GM15510 (cell line): ENCODE data around the gene KREMEN2.

Source experiments
- POLR2A ChIP-seq: IDR thresholded peaks from 3 replicates; pipeline ENCODE4 v1.6.1; 2011; ENCODE audit warnings: borderline replicate concordance; ENCODE audit not compliant: insufficient read length; ENCODE audit errors: extremely low read depth

The KREMEN2 gene

DNA sequence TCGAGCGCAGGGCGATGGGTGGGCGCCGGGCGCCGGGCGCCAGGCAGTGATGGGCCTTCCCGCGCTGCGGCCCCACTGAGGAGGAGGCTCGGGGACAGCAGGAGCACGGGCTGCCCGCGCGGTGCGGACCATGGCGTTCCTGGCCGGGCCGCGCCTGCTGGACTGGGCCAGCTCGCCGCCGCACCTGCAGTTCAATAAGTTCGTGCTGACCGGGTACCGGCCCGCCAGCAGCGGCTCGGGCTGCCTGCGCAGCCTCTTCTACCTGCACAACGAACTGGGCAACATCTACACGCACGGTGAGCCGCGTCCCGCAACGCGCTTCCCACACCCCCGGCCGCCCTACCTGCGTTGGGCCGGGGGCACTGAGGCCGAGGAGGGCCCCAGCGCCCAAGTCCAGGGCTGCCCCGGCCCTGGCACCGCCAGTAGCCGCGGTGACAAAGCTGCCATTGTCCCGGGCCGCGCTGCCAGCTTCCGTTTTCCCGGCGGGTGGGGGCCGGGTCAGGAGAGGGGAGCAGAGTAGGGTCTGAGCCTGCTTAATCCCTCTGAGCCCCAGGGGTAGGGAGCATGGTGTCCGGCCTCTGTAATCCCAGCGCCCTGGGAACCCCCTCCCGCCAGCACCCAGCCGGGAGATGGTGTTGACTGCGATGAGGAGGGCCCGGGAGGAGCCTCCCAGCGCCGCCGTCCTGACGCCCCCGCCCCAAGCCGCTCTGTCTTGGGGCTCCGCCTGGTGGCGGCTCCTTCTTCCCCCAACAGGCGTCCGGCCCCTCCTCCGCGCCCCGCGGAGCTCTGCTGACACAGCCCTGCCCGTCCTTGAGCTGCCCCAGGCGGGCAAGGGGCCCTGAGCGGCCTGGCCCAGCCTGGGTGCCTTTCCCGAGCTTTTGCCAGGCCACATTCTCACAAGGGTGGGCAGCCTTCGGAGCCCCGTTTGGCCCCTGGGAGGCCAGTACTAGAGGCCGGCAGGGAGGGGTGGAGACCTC is 5.8 kb downstream of the KREMEN2 start:
- TF ChIP-seq POLR2A: peak; percentile 47

DNA sequence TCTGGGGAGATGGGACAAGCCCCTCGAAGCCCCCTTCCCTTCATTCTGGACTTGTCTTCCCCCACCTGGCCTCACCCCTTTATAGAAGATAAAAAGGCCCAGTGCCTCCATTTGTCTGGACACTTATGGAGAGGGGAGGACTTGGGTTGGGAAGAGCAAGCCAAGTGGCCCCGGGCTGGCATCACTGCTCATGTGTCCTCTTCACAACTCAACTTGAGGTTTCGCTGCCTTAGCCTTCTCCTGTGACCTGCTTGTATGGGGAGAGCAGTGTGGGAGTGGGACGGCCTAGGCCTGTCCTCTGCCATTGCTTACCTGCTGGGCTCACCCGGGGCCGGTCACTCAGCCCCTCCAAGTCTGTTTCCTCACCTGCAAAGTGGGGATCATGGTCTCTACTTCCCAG is 6.5 kb downstream of the KREMEN2 start:
- no peak for TF ChIP-seq POLR2A

DNA sequence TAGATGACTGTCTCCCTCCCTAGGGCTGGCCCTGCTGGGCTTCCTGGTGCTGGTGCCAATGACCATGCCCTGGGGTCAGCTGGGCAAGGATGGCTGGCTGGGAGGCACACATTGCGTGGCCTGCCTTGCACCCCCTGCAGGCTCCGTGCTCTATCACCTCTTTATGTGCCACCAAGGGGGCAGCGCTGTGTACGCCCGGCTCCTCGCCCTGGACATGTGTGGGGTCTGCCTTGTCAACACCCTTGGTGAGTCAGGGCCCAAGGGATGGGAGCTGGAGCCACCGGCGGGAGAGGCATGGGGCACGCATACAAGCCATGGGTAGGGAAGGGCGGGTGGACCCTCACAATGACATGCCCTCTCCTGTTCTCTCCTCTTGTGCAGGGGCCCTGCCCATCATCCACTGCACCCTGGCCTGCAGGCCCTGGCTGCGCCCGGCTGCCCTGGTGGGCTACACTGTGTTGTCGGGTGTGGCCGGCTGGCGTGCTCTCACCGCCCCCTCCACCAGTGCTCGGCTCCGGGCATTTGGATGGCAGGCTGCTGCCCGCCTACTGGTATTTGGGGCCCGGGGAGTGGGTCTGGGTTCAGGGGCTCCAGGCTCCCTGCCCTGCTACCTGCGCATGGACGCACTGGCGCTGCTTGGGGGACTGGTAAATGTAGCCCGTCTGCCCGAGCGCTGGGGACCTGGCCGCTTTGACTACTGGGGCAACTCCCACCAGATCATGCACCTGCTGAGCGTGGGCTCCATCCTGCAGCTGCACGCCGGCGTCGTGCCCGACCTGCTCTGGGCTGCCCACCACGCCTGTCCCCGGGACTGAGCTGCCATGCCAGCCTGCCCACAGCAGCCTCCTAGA is 7.3 kb downstream of the KREMEN2 start:
- peak; percentile 13 for TF ChIP-seq POLR2A

DNA sequence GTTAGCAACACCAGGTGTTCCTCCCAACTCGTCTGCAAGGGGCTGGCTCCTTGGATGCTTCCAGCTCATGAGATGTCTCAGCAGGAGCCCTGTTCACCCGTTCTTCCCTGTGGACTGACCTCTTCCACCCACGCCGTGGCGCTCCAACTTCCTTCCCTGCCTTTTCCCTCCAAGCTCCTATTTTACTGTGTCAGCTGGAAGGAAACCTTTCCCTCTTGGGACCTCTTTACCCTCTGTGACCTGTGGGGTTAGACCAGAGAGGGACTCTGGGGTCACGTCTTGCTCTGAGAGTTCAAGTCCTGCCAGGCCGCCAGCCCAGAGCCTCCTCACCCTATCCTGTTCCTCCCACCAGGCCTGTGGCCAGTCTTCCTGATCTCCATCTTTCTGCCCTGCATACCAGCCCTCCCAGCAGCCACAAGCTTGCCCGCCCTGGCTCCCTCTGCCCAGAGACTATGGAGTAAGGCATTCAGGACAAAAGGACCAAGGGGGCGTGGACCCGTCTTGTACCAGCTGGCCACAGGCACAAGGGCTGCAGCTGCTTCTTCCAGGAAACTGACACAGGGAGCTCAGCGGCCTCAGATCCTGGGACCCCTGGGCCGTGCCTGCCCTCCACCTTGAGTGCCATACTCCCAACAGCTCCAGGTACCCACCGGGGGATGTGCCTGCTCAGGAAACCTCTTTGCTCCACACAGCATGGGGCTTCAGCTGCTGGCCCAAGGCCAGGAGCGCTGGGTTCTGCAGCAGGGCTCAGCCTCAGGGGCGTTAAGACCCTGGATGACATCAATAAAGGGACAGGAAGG is 8.1 kb downstream of the KREMEN2 start:
- TF ChIP-seq POLR2A: no peak

DNA sequence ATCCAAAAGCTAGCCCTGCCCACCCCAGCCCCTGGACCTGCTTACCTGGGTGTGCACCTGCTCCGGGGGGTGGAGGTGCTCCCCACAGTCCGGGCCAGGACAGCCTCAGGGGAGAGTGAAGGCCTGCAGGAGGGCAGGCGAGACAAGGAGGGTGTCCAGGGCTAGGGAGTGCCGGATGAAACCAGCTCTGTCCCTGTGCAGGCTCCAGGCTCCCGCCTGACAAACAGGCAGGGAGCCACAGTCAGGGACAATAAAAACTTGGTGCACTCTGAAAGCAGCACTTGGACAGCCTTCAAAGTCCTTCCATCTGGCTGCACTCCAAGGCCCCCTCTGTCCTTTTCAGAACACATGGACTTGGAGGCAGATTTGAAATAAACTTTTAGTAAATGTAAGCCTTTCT is 9.0 kb downstream of the KREMEN2 start:
- TF ChIP-seq POLR2A: no peak

DNA sequence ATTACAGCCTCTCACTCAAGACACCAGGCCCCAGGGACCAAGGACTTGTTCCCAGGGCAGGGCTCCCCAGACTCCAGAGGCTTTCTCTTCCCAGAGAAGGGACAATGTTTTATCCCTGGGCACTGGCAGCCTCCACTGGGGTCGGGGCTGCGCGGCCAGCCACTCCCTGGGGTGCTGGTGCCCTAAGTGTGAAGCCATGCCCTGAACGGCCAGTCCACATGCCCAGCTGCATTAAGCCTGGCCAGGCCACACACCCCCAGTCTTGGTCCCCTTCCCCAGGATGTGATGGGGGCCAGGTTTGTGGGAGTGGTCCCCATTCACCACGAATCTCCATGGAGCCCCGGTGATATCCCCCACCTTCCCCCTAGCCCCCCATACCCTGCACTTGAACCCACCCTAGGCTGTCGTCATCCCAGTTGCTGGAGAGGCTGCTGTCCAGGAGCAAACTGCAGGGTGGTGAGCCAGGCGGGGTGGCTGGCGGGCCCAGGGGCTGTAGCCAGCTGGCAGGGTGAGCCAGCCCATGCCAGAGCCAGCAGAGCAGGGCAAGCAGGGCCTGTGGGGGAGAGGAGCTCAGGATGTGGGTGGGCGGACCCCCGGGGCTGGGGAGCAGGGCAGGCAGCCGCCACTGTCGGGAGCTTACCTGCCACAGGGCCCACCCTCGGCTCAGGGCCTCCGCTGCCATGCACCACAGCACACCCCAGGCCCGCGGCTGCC is 9.7 kb downstream of the KREMEN2 start:
- TF ChIP-seq POLR2A: no peak

DNA sequence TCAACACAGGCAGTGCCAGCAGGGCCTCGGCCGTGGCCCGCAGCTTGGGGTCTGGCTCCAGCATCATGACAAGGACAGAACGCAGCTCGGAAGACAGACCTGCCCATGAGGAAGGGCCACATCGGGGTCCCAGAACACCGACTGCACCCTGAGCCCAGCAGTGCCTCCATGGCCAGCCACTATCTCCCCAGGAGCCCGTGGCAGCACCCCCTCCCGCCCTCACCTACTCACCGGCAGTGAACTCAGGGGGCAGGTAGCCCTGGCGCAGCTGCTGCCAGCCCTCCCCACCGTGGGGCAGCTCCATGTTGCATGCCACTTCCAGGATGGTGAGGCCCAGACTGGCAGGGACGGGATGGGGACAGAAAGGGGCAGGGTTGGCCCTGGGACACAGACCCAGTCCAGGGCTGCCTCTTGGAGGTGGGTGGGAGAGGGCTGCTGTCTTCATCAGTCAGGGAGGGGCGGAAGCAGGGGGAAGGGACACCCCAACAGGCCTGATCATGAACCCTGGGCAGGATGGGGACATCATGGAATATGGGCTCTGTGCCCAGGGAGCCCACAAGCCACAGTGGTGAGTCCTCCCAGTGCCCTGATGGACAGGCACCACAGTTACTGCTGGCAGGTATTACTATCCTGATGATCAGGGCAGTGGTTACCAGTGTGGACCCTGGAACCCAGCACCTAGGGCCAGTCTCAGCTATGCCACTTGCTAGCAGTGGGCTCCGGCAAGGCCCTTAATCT is 10.4 kb downstream of the KREMEN2 start:
- no peak for TF ChIP-seq POLR2A

DNA sequence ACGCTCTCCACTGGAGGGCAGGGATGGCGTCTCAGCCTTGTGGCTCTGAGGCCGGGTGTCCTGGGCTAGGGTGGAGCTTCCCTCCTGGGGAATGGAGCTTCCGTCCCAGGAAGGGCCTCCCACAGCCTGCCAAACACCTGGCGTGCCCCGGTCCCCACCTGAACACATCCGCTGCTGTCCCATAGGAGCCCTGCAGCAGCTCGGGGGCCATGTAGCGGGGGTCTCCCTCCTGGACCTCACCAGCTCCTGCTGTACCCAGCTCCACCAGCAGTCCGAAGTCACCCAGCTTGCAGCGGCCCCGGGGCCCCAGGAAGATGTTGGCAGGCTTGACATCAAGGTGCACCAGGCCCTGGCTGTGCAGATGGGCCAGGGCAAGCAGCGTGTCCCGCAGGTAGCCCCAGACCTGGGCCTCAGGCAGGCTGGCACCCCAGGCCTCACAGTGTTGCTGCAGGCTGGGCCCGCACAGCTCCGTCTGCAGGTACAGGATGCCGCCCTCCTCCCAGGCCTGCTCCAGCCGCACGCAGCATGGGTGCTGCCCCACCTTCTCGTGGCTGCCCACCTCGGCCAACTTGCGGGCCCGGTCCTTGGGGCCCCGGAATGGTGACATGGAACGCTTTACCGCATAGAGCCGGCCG is 11.2 kb downstream of the KREMEN2 start:
- no peak for TF ChIP-seq POLR2A

DNA sequence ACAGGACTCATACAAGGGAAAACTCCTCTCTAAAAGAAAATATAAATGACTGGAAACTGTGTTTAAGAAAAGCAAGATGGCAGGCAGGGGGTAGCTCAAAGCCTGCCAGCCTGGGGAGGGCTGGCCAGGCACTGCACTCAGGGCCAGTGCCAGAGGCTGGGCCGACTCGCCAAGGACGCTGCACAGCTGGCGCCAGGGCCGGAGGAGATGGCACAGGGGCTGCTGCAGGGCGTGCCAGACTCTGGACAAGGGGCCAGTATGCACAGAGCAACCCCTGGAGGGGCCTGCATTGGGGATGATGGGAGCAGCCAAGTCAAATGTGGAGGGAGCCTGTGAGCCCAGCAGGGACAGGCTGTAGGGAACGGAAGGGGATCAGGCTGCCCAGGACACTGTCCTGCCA is 12.1 kb downstream of the KREMEN2 start:
- TF ChIP-seq POLR2A: no peak

DNA sequence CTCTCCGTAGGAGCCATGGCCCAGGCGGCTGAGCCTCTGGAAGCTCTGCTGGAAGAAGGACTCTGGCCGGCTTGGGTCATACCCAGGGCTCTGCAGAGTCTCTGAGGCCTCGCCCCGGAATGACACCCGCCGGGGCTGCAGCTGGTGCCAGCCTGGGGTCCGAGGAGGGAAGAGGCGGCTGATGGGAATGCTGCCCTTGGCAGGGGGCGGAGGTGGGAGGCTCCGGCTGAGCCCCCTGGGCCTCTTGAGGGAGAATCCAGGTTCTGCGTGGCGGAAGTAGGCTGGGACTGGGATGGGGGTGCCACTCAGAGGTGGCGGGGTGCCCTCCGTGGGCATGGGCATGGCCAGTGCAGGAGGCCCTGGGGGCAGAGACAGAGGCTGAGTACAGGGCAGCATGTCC is 12.6 kb downstream of the KREMEN2 start:
- no peak for TF ChIP-seq POLR2A

DNA sequence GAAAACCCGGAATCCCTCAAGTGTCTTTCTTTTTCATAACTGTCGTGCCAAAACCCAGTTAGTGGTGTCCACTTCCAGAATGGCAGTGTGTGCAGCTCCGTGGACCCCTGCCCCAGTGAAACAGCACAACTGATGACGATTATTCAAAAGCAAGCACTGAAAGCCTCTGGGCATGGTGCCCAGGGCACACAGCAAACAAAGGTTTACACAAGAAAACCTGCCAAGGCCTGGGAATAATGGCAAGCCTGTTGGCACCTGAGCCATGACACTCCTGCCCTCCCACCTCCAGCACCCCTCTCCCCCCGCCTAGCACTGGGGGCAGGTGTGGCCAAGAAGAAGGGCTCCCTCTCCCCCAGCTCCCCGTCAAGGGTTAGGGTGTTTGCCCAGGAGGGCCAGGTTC is 13.4 kb downstream of the KREMEN2 start:
- no peak for TF ChIP-seq POLR2A

DNA sequence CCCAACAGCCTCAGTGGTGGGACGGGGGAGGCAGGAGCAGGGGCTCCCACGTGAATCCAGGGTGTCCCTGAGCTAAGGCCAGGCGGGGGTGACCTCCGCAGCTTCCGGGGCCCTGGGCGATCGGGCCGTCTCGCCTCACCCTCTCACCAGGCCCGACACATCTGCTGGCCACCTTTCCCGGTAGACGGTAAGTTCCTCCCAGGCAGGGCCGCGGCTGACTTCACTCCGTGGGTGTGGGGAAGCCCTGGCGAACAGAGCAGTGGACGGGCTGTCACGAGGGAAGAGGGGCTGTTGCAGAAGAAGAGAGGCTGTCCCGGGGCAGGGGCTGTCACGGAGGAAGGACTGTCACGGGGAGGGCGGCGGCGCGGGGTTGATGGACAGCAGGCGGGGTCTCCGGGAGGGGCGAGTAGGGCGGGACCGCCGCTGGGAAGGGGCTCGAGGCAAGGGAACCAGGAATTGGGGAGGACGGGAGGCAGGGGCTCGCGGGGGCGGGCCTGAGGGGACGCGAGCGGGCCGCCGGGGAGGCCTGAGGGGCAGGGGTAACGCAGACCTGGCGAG is 15.7 kb downstream of the KREMEN2 start:
- TF ChIP-seq POLR2A: no peak

DNA sequence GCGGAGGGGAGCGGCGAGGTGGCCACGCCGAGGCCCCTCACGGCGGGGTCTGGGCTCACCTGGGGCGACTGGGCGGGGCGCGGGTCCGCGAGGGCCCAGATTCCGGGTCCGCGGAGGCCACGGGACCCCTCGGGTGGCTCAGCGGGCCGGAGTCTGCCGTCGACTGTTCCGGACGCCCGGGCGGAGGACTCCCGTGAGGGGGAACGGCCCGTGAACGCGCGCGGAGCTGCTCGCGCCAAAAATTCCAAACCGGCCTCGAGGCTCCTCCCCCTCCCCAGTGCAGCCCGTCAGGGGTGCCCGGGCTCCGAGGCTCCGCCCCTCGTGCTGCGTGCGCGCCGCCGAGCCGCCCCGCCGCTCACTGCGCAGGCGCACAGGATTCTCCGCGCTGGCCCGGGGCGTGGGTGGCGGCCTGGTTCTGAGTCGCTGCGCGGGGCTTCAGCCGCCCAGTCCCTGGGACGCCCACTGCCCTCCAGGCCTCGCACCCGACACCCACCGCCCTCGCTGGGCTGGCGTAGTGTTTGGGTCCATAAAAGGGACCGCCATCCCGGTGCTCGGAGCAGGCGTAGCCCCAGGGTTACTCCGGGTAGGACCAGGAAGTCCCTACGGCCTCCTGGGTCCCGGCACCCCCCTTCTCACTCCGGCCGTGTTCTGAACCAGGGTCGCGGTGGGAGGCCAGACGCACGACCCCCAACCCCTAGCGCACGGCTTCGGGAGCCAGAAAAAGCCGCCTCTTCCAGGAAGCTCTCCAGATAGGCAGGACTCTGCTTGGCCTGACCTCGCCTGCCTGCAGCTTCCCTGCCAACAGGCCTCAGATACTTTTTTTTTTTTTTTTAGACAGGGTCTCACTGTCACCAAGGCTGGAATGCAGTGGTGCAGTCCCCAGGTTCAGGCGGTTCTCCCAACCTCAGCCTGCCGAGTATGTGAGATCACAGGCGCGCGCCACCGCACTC is 16.4 kb downstream of the KREMEN2 start, which contains the start of gene PKMYT1:
Gene PKMYT1, minus strand, starts transcription at position 220 of the 950 bp plus-strand sequence. CDS start 789 bp downstream, outside the sequence.
- TF ChIP-seq POLR2A: peak; percentile 98
